B cell (primary cell): ENCODE measurements around the gene CSNK1G1. TPM values are rescaled to one million over a fixed set of nuclear protein-coding genes. Genes with fewer than 3 reads are reported as not detected.
"Not testable (repeated sequence)": the region's sequence is repeated elsewhere in the genome, so short reads cannot be mapped to it uniquely, and the experiment has no call there.

Experiments used
- ATAC-seq: fragments of 200-7000 bp; cut with Tn5 transposase; one replicate; pipeline ENCODE4 v1.10.0; 2021; ENCODE audit warnings: low read depth, mild to moderate bottlenecking, moderate number of reproducible peaks, moderate library complexity
- CTCF ChIA-PET: fragments of 350-600 bp; sonication (Branson Sonifier 250); formaldehyde crosslinking; loops from one replicate; lab custom pipeline; 2021; ENCODE audit warnings: antibody characterized with exemption, inconsistent platforms; lab: Charles Lee
- POLR2A ChIA-PET: fragments of 350-600 bp; sonication (Branson Sonifier 250); formaldehyde crosslinking; loops from one replicate; lab custom pipeline; 2021; ENCODE audit warnings: antibody characterized with exemption; lab: Charles Lee
- DNase-seq: peaks from one replicate; pipeline ENCODE4 v3.0.0; 2013
- H2AFZ ChIP-seq: 2 replicates; pipeline ENCODE4 v1.6.1; 2012; ENCODE audit warnings: mild to moderate bottlenecking, low read depth, low read length; ENCODE audit not compliant: insufficient read depth, poor library complexity, severe bottlenecking
- H3K27ac ChIP-seq, 2 donors: 1 replicate in 1 of 2; 2 replicates in 1 of 2; pipeline ENCODE4 v1.5.1; 2012 to 2013; ENCODE audit warnings: low read length in 2 of 2, mild to moderate bottlenecking in 2 of 2, moderate library complexity in 1 of 2
- H3K27me3 ChIP-seq, 4 experiments: fragments of 200-600 bp in 1 of 4; sonication (generic) in 1 of 4; replicated peaks in 1 of 4; 1 replicate in 2 of 4; 2 replicates in 2 of 4; pipeline versions ENCODE4 v1.6.1 to v1.7.0; 2013 to 2016; ENCODE audit warnings: low read length in 3 of 4, mild to moderate bottlenecking in 2 of 4, mixed read lengths in 1 of 4, moderate library complexity in 1 of 4; ENCODE audit not compliant: insufficient read depth in 4 of 4, control insufficient read depth in 3 of 4; ENCODE audit errors: control extremely low read depth in 1 of 4
- H3K36me3 ChIP-seq, 2 experiments: replicated peaks in 1 of 2; 1 replicate in 1 of 2; 2 replicates in 1 of 2; pipeline versions ENCODE4 v1.6.1 to v1.7.1; 2013; ENCODE audit warnings: low read length in 1 of 2; ENCODE audit not compliant: insufficient read depth in 2 of 2, control insufficient read depth in 1 of 2; ENCODE audit errors: control extremely low read depth in 1 of 2, extremely low read depth in 1 of 2
- H3K4me1 ChIP-seq, 2 donors: fragments of 200-600 bp in 1 of 2; sonication (generic) in 1 of 2; 1 replicate in 1 of 2; 2 replicates in 1 of 2; pipeline versions ENCODE4 v1.5.1 to v1.6.1; 2013 to 2017; ENCODE audit warnings: low read length in 2 of 2; ENCODE audit not compliant: control insufficient read depth in 2 of 2, insufficient read depth in 2 of 2
- H3K4me2 ChIP-seq: replicated peaks from 2 replicates; pipeline ENCODE3; 2012; ENCODE audit warnings: mild to moderate bottlenecking, low read depth, low read length; ENCODE audit not compliant: poor library complexity, severe bottlenecking
- H3K4me3 ChIP-seq, 5 experiments: fragments of 200-600 bp in 1 of 5; sonication (generic) in 1 of 5; 1 replicate in 3 of 5; 2 replicates in 2 of 5; pipeline versions ENCODE4 v1.5.1 to v1.7.0; 2011 to 2016; ENCODE audit warnings: low read length in 4 of 5, mild to moderate bottlenecking in 4 of 5, low read depth in 2 of 5, control low read depth in 1 of 5, moderate library complexity in 1 of 5; ENCODE audit not compliant: insufficient read depth in 1 of 5; ENCODE audit errors: control extremely low read depth in 1 of 5, extremely low read depth in 1 of 5
- H3K79me2 ChIP-seq: fragments of 200-600 bp; sonication (generic); one replicate; pipeline ENCODE4 v1.6.0; 2016; ENCODE audit warnings: low read length; ENCODE audit not compliant: control insufficient read depth, insufficient read depth
- H3K9ac ChIP-seq: fragments of 200-600 bp; sonication (generic); 2 replicates; pipeline ENCODE4 v1.6.1; 2017; ENCODE audit warnings: mild to moderate bottlenecking, low read length, moderate library complexity
- H3K9me3 ChIP-seq, 3 donors: one replicate each; pipeline versions ENCODE4 v1.6.1 to v1.7.1; 2013; ENCODE audit warnings: low read length in 2 of 3; ENCODE audit not compliant: control insufficient read depth in 2 of 3, insufficient read depth in 1 of 3; ENCODE audit errors: control extremely low read depth in 1 of 3
- H4K20me1 ChIP-seq: 2 replicates; pipeline ENCODE4 v1.6.0; 2012; ENCODE audit warnings: mild to moderate bottlenecking, low read length; ENCODE audit not compliant: insufficient read depth, control insufficient read depth, poor library complexity, severe bottlenecking
- H3K27ac Mint-ChIP-seq: one replicate; pipeline ENCODE4 v1.8.0; 2021; ENCODE audit warnings: mixed read lengths
- H3K27me3 Mint-ChIP-seq: one replicate; pipeline ENCODE4 v1.8.0; 2021; ENCODE audit warnings: mixed read lengths
- H3K4me1 Mint-ChIP-seq: one replicate; pipeline ENCODE4 v1.8.0; 2021; ENCODE audit warnings: mixed read lengths
- H3K4me3 Mint-ChIP-seq: one replicate; pipeline ENCODE4 v1.8.0; 2021; ENCODE audit warnings: mixed read lengths
- H3K9me3 Mint-ChIP-seq: one replicate; pipeline ENCODE4 v1.8.0; 2022; ENCODE audit warnings: mixed read lengths; ENCODE audit not compliant: insufficient read depth
- EZH2 ChIP-seq: IDR thresholded peaks from 2 replicates; pipeline ENCODE4 v1.6.1; 2012; ENCODE audit warnings: borderline replicate concordance, low read depth, mild to moderate bottlenecking, moderate library complexity, low read length; ENCODE audit not compliant: insufficient read depth, poor library complexity, severe bottlenecking
- WGBS: methylation state at CpG from one replicate; pipeline ENCODE4 v1.1.5; 2013; ENCODE audit warnings: missing lambda C conversion rate; ENCODE audit not compliant: insufficient coverage; 5-methylcytosine and 5-hydroxymethylcytosine counted together
- intact Hi-C: fragments of 100-400 bp; cut with micrococcal nuclease; formaldehyde crosslinking; loops from one replicate; pipeline ENCODE4 v1.10.0; 2022
- polyA plus RNA-seq: library from polyadenylated mRNA; depleted of rRNA; stranded (reverse); fragments of >200 nt; gene quantifications from 2 replicates; pipeline ENCODE4 v1.2.3, GENCODE V29; 2012
- total RNA-seq, 2 donors: library from RNA; stranded (reverse); fragments of 120-200 nt in 1 of 2; gene quantifications; 1 replicate in 1 of 2; 2 replicates in 1 of 2; pipeline versions ENCODE4 v1.2.3 to v1.2.4, GENCODE V29; 2013 to 2022
- TF ChIP-seq, protein P1 (sequence below): fragments of 200-600 bp; IDR thresholded peaks from one replicate; pipeline ENCODE4 v1.8.0; 2022; ENCODE audit warnings: antibody characterized with exemption, mild to moderate bottlenecking

Gene CSNK1G1
- total and polyA plus RNA-seq, 2 donors (not counting 1 experiment from before 2014, with no cell fraction given) = 5.2 to 40.3 TPM

DNA sequence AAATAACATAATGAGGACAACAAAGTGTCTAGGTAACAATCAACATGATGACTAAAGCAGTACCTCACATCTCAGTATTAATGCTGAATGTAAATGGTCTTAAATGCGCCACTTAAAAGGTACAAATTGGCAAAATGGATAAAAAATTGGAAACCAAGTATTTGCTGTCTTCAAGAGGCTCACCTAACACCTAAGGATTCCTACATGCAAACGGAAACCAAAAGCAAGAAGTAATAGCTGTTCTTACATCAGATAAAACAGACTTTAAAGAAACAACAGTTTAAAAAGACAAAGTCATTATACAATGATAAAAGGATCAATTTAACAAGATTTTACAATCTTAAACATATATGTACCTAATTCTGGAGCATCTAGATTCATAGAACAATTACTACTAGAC is 22.5 kb downstream of the CSNK1G1 start:
- Mint-ChIP-seq H3K4me3 (no peak overlapping the region), H3K9me3 (no peaks in the 10 kb centered on the region), H3K27me3 (no peaks in the 10 kb centered on the region), H3K4me1 (peaks cover 10% of the 10 kb centered on the region), H3K27ac (peak overlapping the region; percentile 62)
- DNase-seq (no peak), ATAC-seq (no peak)
- Histone ChIP-seq H3K9ac (no peak overlapping the region), H2AFZ (no peak overlapping the region), H3K27ac (no peak overlapping the region), H3K4me1 (no peaks in the 10 kb centered on the region), H3K4me2 (no peak overlapping the region), H4K20me1 (no peaks in the 10 kb centered on the region), H3K4me3 (no peak overlapping the region), H3K27me3 (no peaks in the 10 kb centered on the region), H3K9me3 (peaks cover 0 to 3% (median 0%) of the 10 kb centered on the region in 3 donors), H3K36me3 (peaks cover 0 to 2% of the 10 kb centered on the region in 2 experiments), H3K79me2 (peaks cover under 1% of the 10 kb centered on the region)
- ChIA-PET POLR2A (no interaction called here), CTCF (no interaction called here)
- intact Hi-C loops = no loop called here
- WGBS = no CpG with 5 or more reads among the region's 2 CpGs
- TF ChIP-seq EZH2 = no peak
- TF ChIP-seq, protein P1, sequence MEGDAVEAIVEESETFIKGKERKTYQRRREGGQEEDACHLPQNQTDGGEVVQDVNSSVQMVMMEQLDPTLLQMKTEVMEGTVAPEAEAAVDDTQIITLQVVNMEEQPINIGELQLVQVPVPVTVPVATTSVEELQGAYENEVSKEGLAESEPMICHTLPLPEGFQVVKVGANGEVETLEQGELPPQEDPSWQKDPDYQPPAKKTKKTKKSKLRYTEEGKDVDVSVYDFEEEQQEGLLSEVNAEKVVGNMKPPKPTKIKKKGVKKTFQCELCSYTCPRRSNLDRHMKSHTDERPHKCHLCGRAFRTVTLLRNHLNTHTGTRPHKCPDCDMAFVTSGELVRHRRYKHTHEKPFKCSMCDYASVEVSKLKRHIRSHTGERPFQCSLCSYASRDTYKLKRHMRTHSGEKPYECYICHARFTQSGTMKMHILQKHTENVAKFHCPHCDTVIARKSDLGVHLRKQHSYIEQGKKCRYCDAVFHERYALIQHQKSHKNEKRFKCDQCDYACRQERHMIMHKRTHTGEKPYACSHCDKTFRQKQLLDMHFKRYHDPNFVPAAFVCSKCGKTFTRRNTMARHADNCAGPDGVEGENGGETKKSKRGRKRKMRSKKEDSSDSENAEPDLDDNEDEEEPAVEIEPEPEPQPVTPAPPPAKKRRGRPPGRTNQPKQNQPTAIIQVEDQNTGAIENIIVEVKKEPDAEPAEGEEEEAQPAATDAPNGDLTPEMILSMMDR = no peak

DNA sequence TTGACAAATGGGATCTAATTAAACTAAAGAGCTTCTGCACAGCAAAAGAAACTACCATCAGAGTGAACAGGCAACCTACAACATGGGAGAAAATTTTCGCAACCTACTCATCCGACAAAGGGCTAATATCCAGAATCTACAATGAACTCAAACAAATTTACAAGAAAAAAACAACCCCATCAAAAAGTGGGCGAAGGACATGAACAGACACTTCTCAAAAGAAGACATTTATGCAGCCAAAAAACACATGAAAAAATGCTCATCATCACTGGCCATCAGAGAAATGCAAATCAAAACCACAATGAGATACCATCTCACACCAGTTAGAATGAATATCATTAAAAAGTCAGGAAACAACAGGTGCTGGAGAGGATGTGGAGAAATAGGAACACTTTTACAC is 24.3 kb downstream of the CSNK1G1 start:
- H3K79me2 ChIP-seq, H3K4me3 ChIP-seq, H3K9ac ChIP-seq, H3K9me3 Mint-ChIP-seq, ATAC-seq, H4K20me1 ChIP-seq, H3K27me3 Mint-ChIP-seq, H3K4me2 ChIP-seq, DNase-seq, intact Hi-C loops, H3K27ac ChIP-seq, H3K9me3 ChIP-seq, H2AFZ ChIP-seq, H3K4me3 Mint-ChIP-seq, H3K4me1 ChIP-seq, H3K27me3 ChIP-seq, H3K27ac Mint-ChIP-seq, H3K36me3 ChIP-seq, POLR2A ChIA-PET, CTCF ChIA-PET: not testable (repeated sequence)
- WGBS = no CpG with 5 or more reads among the region's 3 CpGs
- H3K4me1 Mint-ChIP-seq = peaks cover 10% of the 10 kb centered on the region

DNA sequence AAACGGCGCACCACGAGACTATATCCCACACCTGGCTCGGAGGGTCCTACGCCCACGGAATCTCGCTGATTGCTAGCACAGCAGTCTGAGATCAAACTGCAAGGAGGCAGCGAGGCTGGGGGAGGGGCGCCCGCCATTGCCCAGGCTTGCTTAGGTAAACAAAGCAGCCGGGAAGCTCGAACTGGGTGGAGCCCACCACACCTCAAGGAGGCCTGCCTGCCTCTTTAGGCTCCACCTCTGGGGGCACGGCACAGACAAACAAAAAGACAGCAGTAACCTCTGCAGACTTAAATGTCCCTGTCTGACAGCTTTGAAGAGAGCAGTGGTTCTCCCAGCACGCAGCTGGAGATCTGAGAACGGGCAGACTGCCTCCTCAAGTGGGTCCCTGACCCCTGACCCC is 29.0 kb downstream of the CSNK1G1 start:
- H3K36me3 ChIP-seq, H3K27me3 ChIP-seq, DNase-seq, H2AFZ ChIP-seq, H3K4me3 Mint-ChIP-seq, CTCF ChIA-PET, POLR2A ChIA-PET, H3K9me3 ChIP-seq, ATAC-seq, H3K27ac ChIP-seq, H3K4me2 ChIP-seq, H3K9ac ChIP-seq, intact Hi-C loops, H3K27ac Mint-ChIP-seq, H3K4me1 Mint-ChIP-seq, H3K27me3 Mint-ChIP-seq, H3K4me1 ChIP-seq, H3K4me3 ChIP-seq, H3K9me3 Mint-ChIP-seq: not testable (repeated sequence)
- Histone ChIP-seq H4K20me1 (peaks cover 23% of the 10 kb centered on the region), H3K79me2 (peaks cover 33% of the 10 kb centered on the region)
- no CpG with 5 or more reads among the region's 15 CpGs for WGBS
